H1 (cell line): ENCODE results near the gene MAB21L3. TPM values are rescaled to one million over a fixed set of nuclear protein-coding genes. Genes with fewer than 3 reads are reported as not detected.

Experiments
- CTCF ChIP-seq, 3 experiments: IDR thresholded peaks; 1 replicate in 2 of 3; 2 replicates in 1 of 3; pipeline versions ENCODE4 v1.5.1 to v1.6.1; 2011; ENCODE audit warnings: low read length in 3 of 3, mild to moderate bottlenecking in 3 of 3, inconsistent platforms in 2 of 3, low read depth in 1 of 3, moderate library complexity in 1 of 3; ENCODE audit not compliant: insufficient read depth in 1 of 3; ENCODE audit errors: control extremely low read depth in 1 of 3
- JUND ChIP-seq: IDR thresholded peaks from 2 replicates; pipeline ENCODE4 v1.6.1; 2011; ENCODE audit warnings: mild to moderate bottlenecking, improper control_type of control experiment, low read length
- KDM5A ChIP-seq: fragments of 200-600 bp; IDR thresholded peaks from 2 replicates; pipeline ENCODE4 v1.7.1; 2012; ENCODE audit warnings: mild to moderate bottlenecking, low read length, inconsistent platforms, mixed read lengths
- POLR2AphosphoS5 ChIP-seq: IDR thresholded peaks from 2 replicates; pipeline ENCODE4 v1.6.1; 2011; ENCODE audit warnings: low read depth, low read length
- SIX5 ChIP-seq: IDR thresholded peaks from 2 replicates; pipeline ENCODE4 v1.6.1; 2011; ENCODE audit warnings: mild to moderate bottlenecking, low read depth, low read length
- polyA plus RNA-seq, 7 experiments: library from polyadenylated mRNA; depleted of rRNA in 3 of 7; stranded (reverse) in 5 of 7; unstranded in 2 of 7; fragments of >200 nt in 5 of 7; fragments of 200-250 nt in 2 of 7; gene quantifications; 1 replicate in 5 of 7; 2 replicates in 1 of 7; 4 replicates in 1 of 7; pipeline versions ENCODE4 v1.2.1 to v1.2.3, GENCODE V29; 2011 to 2013; ENCODE audit warnings: missing spikeins in 2 of 7, mixed read lengths in 2 of 7
- total RNA-seq: library from RNA; stranded (reverse); fragmentation: NEBNext Ultra II Directional; extraction: Animal tissue kit (Norgen Biotek cat#: 25700); gene quantifications from 2 replicates; pipeline ENCODE4 v1.2.1, GENCODE V29; 2021

MAB21L3 gene
- total and polyA plus RNA-seq, 2 of the 8 experiments (the other 6 are each of a cell fraction or from before 2014, with no cell fraction given): not detected

GRCh38 chr1:116131170-116131569 is 20.0 kb downstream of the MAB21L3 start (continued):
- TF ChIP-seq CTCF (IDR thresholded peaks at IDR 0.05; ENCODE audit: control extremely low read depth in 1 of 3, insufficient read depth in 1 of 3, low read depth in 1 of 3, low read length in 3 of 3) (no peak), SIX5 (no peak), KDM5A (no peak), JUND (no peak), POLR2AphosphoS5 (no peak)
